ENCODE data around the gene PLXNA4.

PLXNA4 gene

GRCh38 chr7:132228240-132228639, 348.0 kb downstream of the PLXNA4 start:
- DNase-seq, result no peak

DNA sequence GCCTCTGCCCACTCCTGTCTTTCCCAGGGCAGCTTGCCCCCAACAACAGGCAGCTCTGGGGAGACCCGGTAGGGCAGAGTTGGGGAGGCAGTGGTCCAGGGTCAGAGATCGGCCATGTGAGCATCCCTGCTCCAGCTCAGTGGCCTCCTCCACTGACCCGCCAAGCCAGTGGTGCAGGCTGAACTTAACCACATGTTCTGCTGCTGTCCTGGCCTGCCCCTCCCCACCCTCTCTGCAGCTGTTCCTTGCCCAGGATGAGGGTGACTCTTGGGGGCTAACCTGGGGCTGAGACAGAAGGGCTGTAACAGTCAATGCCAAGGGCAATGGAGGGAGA, 349.3 kb downstream of the PLXNA4 start:
- no peak for DNase-seq

- no peak for DNase-seq
Observed at GRCh38 chr7:132226046-132226956, 350.0 kb downstream of the PLXNA4 start.

GRCh38 chr7:132225216-132226030, 350.8 kb downstream of the PLXNA4 start:
- DNase-seq, result no peak

GRCh38 chr7:132221356-132221755, 354.9 kb downstream of the PLXNA4 start:
- no peak for DNase-seq

GRCh38 chr7:132220060-132220459, 356.2 kb downstream of the PLXNA4 start:
- DNase-seq, result no peak

GRCh38 chr7:132218876-132219275, 357.4 kb downstream of the PLXNA4 start:
- no peak for DNase-seq

GRCh38 chr7:132216847-132217525, 359.3 kb downstream of the PLXNA4 start:
- no peak for DNase-seq

DNA sequence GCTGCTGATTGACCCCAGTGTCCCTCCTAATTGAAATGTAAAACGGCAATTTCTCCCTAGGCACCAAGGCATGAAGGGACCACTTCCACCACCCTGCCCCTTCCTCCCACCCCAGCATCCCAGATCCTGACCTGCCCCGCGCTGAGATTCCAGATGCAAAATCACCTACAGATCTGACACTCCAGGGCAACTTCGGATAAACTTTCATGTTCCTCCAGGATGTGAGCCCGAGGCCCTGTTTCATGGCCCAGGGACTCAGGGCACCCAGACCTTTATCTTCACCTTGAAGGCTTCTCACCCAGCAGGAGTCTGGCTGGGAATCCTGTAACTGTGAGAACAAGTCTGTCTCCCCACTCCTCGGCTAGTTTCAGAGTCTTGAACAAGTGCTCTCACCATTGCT, 361.8 kb downstream of the PLXNA4 start:
- no peak for DNase-seq

- no peak for DNase-seq
Observed at GRCh38 chr7:132213583-132213982, 362.7 kb downstream of the PLXNA4 start.

DNA sequence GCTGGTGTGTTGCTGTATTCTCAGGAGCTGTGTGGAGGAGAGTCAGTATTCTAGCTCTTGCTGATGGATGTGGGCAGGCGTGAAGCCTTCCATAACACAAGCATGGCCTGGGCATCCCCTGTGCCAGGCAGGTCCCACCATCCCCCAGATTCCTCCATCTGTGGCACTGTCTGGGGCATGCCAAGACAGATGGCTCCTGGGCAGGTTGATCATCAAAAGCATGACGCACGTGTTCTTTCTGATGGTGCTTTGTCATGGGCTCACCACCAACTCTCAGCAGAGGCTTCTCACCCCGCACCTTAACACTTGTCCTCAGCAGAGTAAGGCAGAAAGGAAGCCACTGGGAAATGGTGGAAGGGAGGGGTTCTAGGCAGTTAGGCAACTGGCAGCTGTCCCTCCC, 364.3 kb downstream of the PLXNA4 start:
- no peak for DNase-seq

DNA sequence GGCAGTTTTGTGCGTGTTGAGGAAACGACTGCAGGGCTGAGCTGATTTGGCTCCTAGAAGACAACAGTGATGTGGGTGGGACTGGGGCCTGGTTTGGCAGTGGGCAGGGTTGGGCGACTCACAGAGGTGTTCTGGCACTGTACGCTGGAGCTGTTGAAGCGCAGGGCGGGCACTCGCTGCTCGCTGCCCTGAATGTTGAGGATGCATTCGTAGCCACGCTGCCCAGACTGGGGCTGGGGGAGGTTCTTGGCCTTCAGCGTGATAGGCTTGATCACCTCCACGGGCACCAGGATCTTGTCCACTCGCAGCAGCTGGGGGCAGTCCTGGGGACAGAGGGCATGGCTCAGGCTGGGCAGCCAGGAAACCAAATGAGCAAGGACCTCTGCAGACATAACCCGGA, 365.4 kb downstream of the PLXNA4 start:
- DNase-seq, result no peak

DNA sequence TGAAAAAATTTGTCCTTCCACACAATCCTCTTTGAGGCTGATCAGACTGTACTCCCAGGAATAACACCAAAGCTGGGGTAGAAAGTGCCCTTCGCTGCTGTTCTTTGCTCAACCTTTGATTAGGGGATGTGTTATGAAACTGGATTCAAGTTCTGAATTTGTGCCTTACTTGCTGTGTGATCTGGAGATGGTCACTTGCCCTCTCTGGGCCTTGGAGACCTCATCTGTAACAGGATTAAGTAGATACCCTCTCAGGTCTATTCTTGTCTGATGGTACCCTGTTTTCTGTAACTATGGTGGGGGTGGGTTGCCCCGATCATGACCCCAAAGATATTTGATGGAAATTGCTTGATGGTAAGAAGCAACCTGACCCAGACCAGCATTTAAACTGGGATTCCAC, 368.5 kb downstream of the PLXNA4 start:
- DNase-seq, result no peak

- DNase-seq, result no peak
Observed at GRCh38 chr7:132207211-132207610, 369.1 kb downstream of the PLXNA4 start.

- DNase-seq, result no peak
Observed at GRCh38 chr7:132206594-132206993, 369.7 kb downstream of the PLXNA4 start.

- DNase-seq, result no peak
Observed at GRCh38 chr7:132205509-132205908, 370.8 kb downstream of the PLXNA4 start.

GRCh38 chr7:132203021-132203420, 373.2 kb downstream of the PLXNA4 start:
- no peak for DNase-seq

DNA sequence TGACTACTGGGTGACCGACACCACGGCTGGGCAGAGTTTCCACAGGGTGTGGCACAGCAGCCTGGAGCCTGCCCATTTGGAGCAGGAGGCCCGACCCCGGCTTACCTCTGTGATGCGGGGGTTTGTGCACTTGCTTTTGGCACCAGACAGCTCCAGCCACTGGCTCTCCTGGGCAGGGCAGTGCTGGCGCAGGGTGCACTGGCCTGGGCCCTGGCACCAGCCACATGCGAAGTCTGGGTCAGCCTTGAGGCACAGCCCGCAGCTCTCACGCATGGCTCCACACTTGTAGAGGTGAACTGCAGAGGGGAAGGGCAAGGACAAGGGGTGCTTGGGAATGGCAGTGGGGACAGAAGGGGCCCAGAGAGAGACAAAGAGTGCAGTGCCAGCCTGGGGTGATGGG, 373.7 kb downstream of the PLXNA4 start:
- no peak for DNase-seq

DNA sequence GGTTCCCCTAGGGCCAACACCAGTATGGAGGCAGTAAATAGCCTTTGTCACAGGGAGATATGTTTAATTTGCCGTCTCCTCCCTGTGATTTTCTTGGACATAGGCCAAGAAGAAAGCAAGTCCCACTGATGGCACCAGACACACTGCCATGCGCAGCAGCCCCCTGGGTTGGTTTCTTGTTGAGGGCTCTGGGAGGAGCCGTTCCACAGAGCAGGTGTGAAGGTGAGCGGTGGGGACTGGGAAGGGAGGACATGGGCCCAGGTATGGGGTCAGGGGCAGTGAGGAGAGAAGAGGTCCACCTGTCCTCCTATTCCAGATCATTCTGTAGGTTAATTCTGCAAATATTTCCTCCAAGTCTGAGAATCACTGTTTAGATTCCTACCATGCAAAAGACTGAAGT, 376.1 kb downstream of the PLXNA4 start:
- no peak for DNase-seq

- no peak for DNase-seq
Observed at GRCh38 chr7:132199626-132200025, 376.6 kb downstream of the PLXNA4 start.

- DNase-seq, result no peak
Observed at GRCh38 chr7:132197772-132198171, 378.5 kb downstream of the PLXNA4 start.

DNA sequence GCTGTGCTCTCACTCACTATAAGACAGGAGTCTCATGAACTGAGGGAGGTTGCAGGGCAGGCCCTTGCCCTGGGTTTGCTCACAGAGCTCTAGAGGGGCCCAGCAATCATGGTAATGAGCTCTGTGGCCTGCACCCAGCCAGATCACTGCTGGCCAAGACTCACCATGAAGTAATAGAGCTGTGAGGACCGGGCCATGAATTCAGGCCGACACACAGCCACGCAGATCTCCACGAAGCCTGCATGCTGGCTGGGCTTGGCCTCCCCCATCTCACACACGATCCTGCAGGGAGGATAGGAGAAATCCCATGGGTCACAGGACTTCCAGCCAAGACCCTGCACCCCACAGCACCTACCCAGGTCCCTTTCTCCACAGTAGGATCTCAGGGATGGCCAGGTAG, 382.4 kb downstream of the PLXNA4 start:
- no peak for DNase-seq

GRCh38 chr7:132192809-132193208, 383.5 kb downstream of the PLXNA4 start:
- DNase-seq, result no peak

- no peak for DNase-seq
Observed at GRCh38 chr7:132191418-132191817, 384.9 kb downstream of the PLXNA4 start.

Measured in inflammatory macrophage treated with lipopolysaccharide for 1 hour (primary cell).